ENCODE measurements around the gene RGS18.

RGS18 gene

DNA sequence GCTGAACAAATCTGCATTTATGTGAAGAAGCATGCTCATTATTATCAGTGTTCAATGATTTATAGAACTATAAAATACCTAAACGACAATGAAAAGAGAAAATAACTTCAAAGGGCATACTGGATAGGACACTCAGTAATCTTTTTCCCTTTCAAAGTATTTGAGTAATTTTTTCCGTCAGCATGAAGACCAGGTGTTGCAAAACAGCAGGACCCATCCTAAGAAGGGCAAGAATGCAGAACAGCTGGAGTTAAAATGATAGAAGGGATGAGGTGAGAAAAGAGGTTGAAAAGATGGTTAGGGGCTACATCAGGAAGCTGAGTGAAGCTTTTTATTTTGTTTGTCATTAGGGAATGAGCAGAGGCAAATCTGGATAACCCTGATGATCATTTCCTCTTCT lies 7.1 kb upstream of the RGS18 start:
- ATAC-seq, result no peak
- TF ChIP-seq ZFP30 (CRISPR knock-in tag; IDR thresholded peaks at IDR 0.05) (no peak), TOX (CRISPR knock-in tag; IDR thresholded peaks at IDR 0.05; ENCODE audit: borderline replicate concordance) (no peak), ARNTL (CRISPR knock-in tag; IDR thresholded peaks at IDR 0.05; ENCODE audit: borderline replicate concordance, low read depth) (no peak)
- TF ChIP-seq, protein P1, sequence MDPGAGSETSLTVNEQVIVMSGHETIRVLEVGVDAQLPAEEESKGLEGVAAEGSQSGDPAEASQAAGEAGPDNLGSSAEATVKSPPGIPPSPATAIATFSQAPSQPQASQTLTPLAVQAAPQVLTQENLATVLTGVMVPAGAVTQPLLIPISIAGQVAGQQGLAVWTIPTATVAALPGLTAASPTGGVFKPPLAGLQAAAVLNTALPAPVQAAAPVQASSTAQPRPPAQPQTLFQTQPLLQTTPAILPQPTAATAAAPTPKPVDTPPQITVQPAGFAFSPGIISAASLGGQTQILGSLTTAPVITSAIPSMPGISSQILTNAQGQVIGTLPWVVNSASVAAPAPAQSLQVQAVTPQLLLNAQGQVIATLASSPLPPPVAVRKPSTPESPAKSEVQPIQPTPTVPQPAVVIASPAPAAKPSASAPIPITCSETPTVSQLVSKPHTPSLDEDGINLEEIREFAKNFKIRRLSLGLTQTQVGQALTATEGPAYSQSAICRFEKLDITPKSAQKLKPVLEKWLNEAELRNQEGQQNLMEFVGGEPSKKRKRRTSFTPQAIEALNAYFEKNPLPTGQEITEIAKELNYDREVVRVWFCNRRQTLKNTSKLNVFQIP (CRISPR knock-in tag; IDR thresholded peaks at IDR 0.05; ENCODE audit: borderline replicate concordance, low read depth), result no peak
- TF ChIP-seq, protein P2, sequence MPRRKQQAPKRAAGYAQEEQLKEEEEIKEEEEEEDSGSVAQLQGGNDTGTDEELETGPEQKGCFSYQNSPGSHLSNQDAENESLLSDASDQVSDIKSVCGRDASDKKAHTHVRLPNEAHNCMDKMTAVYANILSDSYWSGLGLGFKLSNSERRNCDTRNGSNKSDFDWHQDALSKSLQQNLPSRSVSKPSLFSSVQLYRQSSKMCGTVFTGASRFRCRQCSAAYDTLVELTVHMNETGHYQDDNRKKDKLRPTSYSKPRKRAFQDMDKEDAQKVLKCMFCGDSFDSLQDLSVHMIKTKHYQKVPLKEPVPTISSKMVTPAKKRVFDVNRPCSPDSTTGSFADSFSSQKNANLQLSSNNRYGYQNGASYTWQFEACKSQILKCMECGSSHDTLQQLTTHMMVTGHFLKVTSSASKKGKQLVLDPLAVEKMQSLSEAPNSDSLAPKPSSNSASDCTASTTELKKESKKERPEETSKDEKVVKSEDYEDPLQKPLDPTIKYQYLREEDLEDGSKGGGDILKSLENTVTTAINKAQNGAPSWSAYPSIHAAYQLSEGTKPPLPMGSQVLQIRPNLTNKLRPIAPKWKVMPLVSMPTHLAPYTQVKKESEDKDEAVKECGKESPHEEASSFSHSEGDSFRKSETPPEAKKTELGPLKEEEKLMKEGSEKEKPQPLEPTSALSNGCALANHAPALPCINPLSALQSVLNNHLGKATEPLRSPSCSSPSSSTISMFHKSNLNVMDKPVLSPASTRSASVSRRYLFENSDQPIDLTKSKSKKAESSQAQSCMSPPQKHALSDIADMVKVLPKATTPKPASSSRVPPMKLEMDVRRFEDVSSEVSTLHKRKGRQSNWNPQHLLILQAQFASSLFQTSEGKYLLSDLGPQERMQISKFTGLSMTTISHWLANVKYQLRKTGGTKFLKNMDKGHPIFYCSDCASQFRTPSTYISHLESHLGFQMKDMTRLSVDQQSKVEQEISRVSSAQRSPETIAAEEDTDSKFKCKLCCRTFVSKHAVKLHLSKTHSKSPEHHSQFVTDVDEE (CRISPR knock-in tag; IDR thresholded peaks at IDR 0.05), result no peak
- TF ChIP-seq, protein P3, sequence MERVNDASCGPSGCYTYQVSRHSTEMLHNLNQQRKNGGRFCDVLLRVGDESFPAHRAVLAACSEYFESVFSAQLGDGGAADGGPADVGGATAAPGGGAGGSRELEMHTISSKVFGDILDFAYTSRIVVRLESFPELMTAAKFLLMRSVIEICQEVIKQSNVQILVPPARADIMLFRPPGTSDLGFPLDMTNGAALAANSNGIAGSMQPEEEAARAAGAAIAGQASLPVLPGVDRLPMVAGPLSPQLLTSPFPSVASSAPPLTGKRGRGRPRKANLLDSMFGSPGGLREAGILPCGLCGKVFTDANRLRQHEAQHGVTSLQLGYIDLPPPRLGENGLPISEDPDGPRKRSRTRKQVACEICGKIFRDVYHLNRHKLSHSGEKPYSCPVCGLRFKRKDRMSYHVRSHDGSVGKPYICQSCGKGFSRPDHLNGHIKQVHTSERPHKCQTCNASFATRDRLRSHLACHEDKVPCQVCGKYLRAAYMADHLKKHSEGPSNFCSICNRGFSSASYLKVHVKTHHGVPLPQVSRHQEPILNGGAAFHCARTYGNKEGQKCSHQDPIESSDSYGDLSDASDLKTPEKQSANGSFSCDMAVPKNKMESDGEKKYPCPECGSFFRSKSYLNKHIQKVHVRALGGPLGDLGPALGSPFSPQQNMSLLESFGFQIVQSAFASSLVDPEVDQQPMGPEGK (CRISPR knock-in tag; IDR thresholded peaks at IDR 0.05; ENCODE audit: borderline replicate concordance), result no peak

DNA sequence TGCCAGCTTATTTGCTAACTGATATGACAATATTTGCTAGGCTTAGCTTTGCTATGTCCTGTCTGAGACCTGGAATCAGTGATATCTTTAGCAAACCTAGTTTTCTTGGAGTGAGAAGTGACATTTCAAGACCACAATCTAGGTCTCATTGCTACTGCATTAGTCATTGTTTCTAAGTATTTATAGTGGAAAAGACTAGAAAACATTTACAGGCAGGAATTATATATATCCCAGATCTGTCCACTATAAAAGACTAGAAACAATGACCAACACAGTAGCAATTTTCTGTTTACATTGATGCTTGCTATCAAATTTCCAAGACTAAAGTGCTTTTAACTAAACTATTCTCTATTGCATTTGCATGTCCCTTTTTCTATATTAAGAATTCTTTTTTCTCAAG lies 5.0 kb upstream of the RGS18 start:
- no peak for ATAC-seq
- TF ChIP-seq SNAI2 (CRISPR knock-in tag; IDR thresholded peaks at IDR 0.05), result no peak
- TF ChIP-seq, protein P4, sequence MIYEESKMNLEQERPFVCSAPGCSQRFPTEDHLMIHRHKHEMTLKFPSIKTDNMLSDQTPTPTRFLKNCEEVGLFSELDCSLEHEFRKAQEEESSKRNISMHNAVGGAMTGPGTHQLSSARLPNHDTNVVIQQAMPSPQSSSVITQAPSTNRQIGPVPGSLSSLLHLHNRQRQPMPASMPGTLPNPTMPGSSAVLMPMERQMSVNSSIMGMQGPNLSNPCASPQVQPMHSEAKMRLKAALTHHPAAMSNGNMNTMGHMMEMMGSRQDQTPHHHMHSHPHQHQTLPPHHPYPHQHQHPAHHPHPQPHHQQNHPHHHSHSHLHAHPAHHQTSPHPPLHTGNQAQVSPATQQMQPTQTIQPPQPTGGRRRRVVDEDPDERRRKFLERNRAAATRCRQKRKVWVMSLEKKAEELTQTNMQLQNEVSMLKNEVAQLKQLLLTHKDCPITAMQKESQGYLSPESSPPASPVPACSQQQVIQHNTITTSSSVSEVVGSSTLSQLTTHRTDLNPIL (CRISPR knock-in tag; IDR thresholded peaks at IDR 0.05; ENCODE audit: low read depth), result no peak
- no peak for TF ChIP-seq TOX (CRISPR knock-in tag; IDR thresholded peaks at IDR 0.05; ENCODE audit: borderline replicate concordance)
- TF ChIP-seq ESRRG (CRISPR knock-in tag; IDR thresholded peaks at IDR 0.05), result no peak
- no peak for TF ChIP-seq TCF4 (CRISPR knock-in tag; IDR thresholded peaks at IDR 0.05; ENCODE audit: borderline replicate concordance)
- no peak for TF ChIP-seq ZC3H10 (CRISPR knock-in tag; IDR thresholded peaks at IDR 0.05)
- no peak for TF ChIP-seq ZNF70 (CRISPR knock-in tag; IDR thresholded peaks at IDR 0.05)
- no peak for TF ChIP-seq ZNF565 (CRISPR knock-in tag; conservative IDR thresholded peaks at IDR 0.05; ENCODE audit: low read depth)
- TF ChIP-seq, protein P3 (CRISPR knock-in tag; IDR thresholded peaks at IDR 0.05; ENCODE audit: borderline replicate concordance), result no peak
- TF ChIP-seq GLIS3 (CRISPR knock-in tag; IDR thresholded peaks at IDR 0.05), result no peak
- no peak for TF ChIP-seq ARNTL (CRISPR knock-in tag; IDR thresholded peaks at IDR 0.05; ENCODE audit: borderline replicate concordance, low read depth)
- no peak for TF ChIP-seq ISL1 (CRISPR knock-in tag; IDR thresholded peaks at IDR 0.05)
- no peak for TF ChIP-seq PPARA (CRISPR knock-in tag; IDR thresholded peaks at IDR 0.05; ENCODE audit: borderline replicate concordance)
- TF ChIP-seq CSDC2 (CRISPR knock-in tag; IDR thresholded peaks at IDR 0.05), result no peak
- TF ChIP-seq BACH2 (CRISPR knock-in tag; IDR thresholded peaks at IDR 0.05; ENCODE audit: borderline replicate concordance), result no peak

DNA sequence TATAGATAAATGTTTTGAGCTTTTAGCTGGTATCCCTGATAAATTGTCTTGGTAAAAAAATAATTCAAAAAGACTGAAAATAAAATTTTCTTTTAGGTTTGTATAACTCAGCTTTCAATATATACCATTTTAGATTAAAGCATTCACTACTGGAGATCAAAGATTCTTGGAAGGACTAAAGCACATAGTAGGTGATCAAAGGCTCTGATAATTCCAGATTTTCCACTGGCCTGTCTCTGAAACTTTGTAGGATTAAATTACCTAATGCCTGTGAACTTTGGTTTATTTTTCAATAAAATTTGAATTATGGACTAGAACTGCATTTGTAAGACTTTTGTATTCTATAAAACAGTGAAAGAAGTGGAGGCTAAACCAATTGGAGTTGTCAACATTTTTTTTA lies 1.2 kb upstream of the RGS18 start:
- no peak for ATAC-seq
- TF ChIP-seq ZFP30 (CRISPR knock-in tag; IDR thresholded peaks at IDR 0.05), result no peak
- no peak for TF ChIP-seq ZC3H10 (CRISPR knock-in tag; IDR thresholded peaks at IDR 0.05)

DNA sequence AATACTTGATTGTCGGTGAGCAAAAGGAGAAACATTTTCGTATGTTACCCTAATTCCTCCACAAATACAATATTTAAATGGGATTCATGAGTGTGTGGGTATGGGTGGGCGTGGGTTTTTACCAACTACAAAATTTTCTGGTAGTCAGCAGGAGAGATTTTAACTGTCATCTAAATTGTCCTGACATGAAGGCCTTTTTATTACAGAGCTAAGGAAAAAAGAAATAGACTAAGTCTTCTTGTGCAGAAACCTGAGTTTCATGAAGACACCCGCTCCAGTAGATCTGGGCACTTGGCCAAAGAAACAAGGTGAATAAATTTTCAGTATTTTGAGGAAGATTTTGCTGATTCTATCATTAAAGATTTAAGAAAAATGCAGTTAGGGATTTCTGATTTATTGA lies 752 bp downstream of the RGS18 start:
- TF ChIP-seq, protein P4 (CRISPR knock-in tag; IDR thresholded peaks at IDR 0.05; ENCODE audit: low read depth), result no peak
- TF ChIP-seq OSR1 (CRISPR knock-in tag; IDR thresholded peaks at IDR 0.05), result no peak
- no peak for TF ChIP-seq ARNTL (CRISPR knock-in tag; IDR thresholded peaks at IDR 0.05; ENCODE audit: borderline replicate concordance, low read depth)
- no peak for TF ChIP-seq BACH2 (CRISPR knock-in tag; IDR thresholded peaks at IDR 0.05; ENCODE audit: borderline replicate concordance)
- TF ChIP-seq ZNF70 (CRISPR knock-in tag; IDR thresholded peaks at IDR 0.05), result no peak
- TF ChIP-seq PPARA (CRISPR knock-in tag; IDR thresholded peaks at IDR 0.05; ENCODE audit: borderline replicate concordance), result no peak
- no peak for TF ChIP-seq TCF4 (CRISPR knock-in tag; IDR thresholded peaks at IDR 0.05; ENCODE audit: borderline replicate concordance)
- ATAC-seq, result no peak

All from SK-N-SH treated with all-trans-retinoic acid at 6 μM for 48 hours (cell line).